IMR-90 (cell line): ENCODE data around the gene CDK5R2. TPM values are rescaled to one million over a fixed set of nuclear protein-coding genes. Genes with fewer than 3 reads are reported as not detected.

ENCODE experiments used
- ATAC-seq: fragments of 200-7000 bp; cut with Tn5 transposase; 2 replicates; pipeline ENCODE4 v1.9.1; 2020; ENCODE audit warnings: low read depth, mild to moderate bottlenecking, moderate library complexity
- BruUV-seq: library from RNA; stranded (reverse); fragments of 400-500 nt; replicated peaks from 2 replicates; lab custom pipeline; 2021; lab: Mats Ljungman, UMichigan
- CTCF ChIA-PET: fragments of 300-600 bp; formaldehyde crosslinking; extraction: SDS; loops from one replicate; lab custom pipeline; 2021; ENCODE audit warnings: antibody characterized with exemption; lab: Yijun Ruan, JAX
- POLR2A ChIA-PET: fragments of 300-600 bp; sonication (Branson Sonifier 250); formaldehyde crosslinking; loops from one replicate; lab custom pipeline; 2022; ENCODE audit warnings: antibody characterized with exemption; ENCODE audit not compliant: unreplicated experiment; lab: Charles Lee
- DNase-seq: peaks from one replicate; pipeline ENCODE4 v3.0.0; 2013
- H2AFZ ChIP-seq: replicated peaks from 2 replicates; pipeline ENCODE3; 2013; ENCODE audit warnings: low read length, mild to moderate bottlenecking; ENCODE audit not compliant: poor library complexity
- H2AK5ac ChIP-seq: 2 replicates; pipeline ENCODE4 v1.6.1; 2013; ENCODE audit warnings: low read depth, low read length, inconsistent platforms
- H2AK9ac ChIP-seq: replicated peaks from 2 replicates; pipeline ENCODE3; 2013; ENCODE audit warnings: mild to moderate bottlenecking, low read depth, low read length, moderate library complexity; ENCODE audit not compliant: poor library complexity
- H2BK120ac ChIP-seq: 2 replicates; pipeline ENCODE4 v1.6.1; 2013; ENCODE audit warnings: low read depth, low read length, inconsistent platforms
- H2BK15ac ChIP-seq: 3 replicates; pipeline ENCODE4 v1.6.1; 2013; ENCODE audit warnings: low read depth, low read length, inconsistent platforms
- H2BK20ac ChIP-seq: 2 replicates; pipeline ENCODE4 v1.6.1; 2013; ENCODE audit warnings: low read depth, mild to moderate bottlenecking, inconsistent platforms, low read length, moderate library complexity
- H2BK5ac ChIP-seq: 2 replicates; pipeline ENCODE4 v1.6.1; 2013; ENCODE audit warnings: mild to moderate bottlenecking, low read depth, low read length, inconsistent platforms; ENCODE audit not compliant: poor library complexity, severe bottlenecking
- H3K14ac ChIP-seq: replicated peaks from 2 replicates; pipeline ENCODE4 v1.6.1; 2013; ENCODE audit warnings: low read depth, low read length, inconsistent platforms
- H3K18ac ChIP-seq: 2 replicates; pipeline ENCODE4 v1.6.1; 2013; ENCODE audit warnings: low read depth, low read length, control low read depth
- H3K23ac ChIP-seq: 2 replicates; pipeline ENCODE4 v1.6.1; 2013; ENCODE audit warnings: low read depth, low read length, inconsistent platforms
- H3K27ac ChIP-seq: 2 replicates; pipeline ENCODE4 v1.5.1; 2013; ENCODE audit warnings: mild to moderate bottlenecking, control low read depth, low read length; ENCODE audit not compliant: insufficient read depth
- H3K27me3 ChIP-seq: 2 replicates; pipeline ENCODE4 v1.6.1; 2013; ENCODE audit warnings: low read length; ENCODE audit not compliant: control insufficient read depth, insufficient read depth
- H3K36me3 ChIP-seq: 2 replicates; pipeline ENCODE4 v1.6.1; 2013; ENCODE audit warnings: low read length, mixed read lengths; ENCODE audit not compliant: control insufficient read depth, insufficient read depth
- H3K4ac ChIP-seq: 2 replicates; pipeline ENCODE4 v1.6.1; 2013; ENCODE audit warnings: low read depth, low read length, inconsistent platforms
- H3K4me1 ChIP-seq: 2 replicates; pipeline ENCODE4 v1.6.1; 2013; ENCODE audit warnings: low read length, mixed read lengths; ENCODE audit not compliant: control insufficient read depth, insufficient read depth
- H3K4me2 ChIP-seq: 2 replicates; pipeline ENCODE4 v1.6.1; 2013; ENCODE audit warnings: low read depth, mild to moderate bottlenecking, control low read depth, low read length, moderate library complexity
- H3K4me3 ChIP-seq: 2 replicates; pipeline ENCODE4 v1.5.1; 2013; ENCODE audit warnings: low read depth, mild to moderate bottlenecking, control low read depth, low read length, moderate library complexity; ENCODE audit not compliant: insufficient read depth
- H3K56ac ChIP-seq: 2 replicates; pipeline ENCODE4 v1.6.1; 2013; ENCODE audit warnings: low read length, inconsistent platforms; ENCODE audit not compliant: insufficient read depth; ENCODE audit errors: extremely low read depth
- H3K79me1 ChIP-seq, 2 experiments: 2 replicates each; pipeline ENCODE4 v1.6.1; 2013; ENCODE audit warnings: low read length in 2 of 2, inconsistent platforms in 1 of 2, low read depth in 1 of 2
- H3K9ac ChIP-seq: 2 replicates; pipeline ENCODE4 v1.6.1; 2013; ENCODE audit warnings: low read depth, low read length, control low read depth
- H3K9me1 ChIP-seq: 2 replicates; pipeline ENCODE4 v1.6.1; 2013; ENCODE audit warnings: low read length, inconsistent platforms; ENCODE audit not compliant: insufficient read depth
- H3K9me3 ChIP-seq: 2 replicates; pipeline ENCODE4 v1.6.1; 2013; ENCODE audit warnings: low read length; ENCODE audit not compliant: control insufficient read depth, insufficient read depth
- H4K20me1 ChIP-seq: 2 replicates; pipeline ENCODE4 v1.6.1; 2013; ENCODE audit warnings: low read length, inconsistent platforms; ENCODE audit not compliant: insufficient read depth
- H4K5ac ChIP-seq: 2 replicates; pipeline ENCODE4 v1.6.1; 2013; ENCODE audit warnings: mild to moderate bottlenecking, low read depth, low read length, control low read depth
- H4K8ac ChIP-seq, 2 experiments: 2 replicates each; pipeline ENCODE4 v1.6.1; 2013; ENCODE audit warnings: low read depth in 2 of 2, low read length in 2 of 2, control low read depth in 1 of 2, inconsistent platforms in 1 of 2
- H4K91ac ChIP-seq: 2 replicates; pipeline ENCODE4 v1.6.1; 2013; ENCODE audit warnings: low read depth, low read length, inconsistent platforms; ENCODE audit not compliant: insufficient read depth
- MXI1 ChIP-seq: IDR thresholded peaks from 2 replicates; pipeline ENCODE4 v1.6.1; 2012; ENCODE audit warnings: low read depth, mild to moderate bottlenecking, low read length, moderate library complexity, borderline replicate concordance
- NFE2L2 ChIP-seq: fragments of 150-350 bp; IDR thresholded peaks from 2 replicates; pipeline ENCODE4 v1.6.1; 2016; ENCODE audit warnings: low read depth, mild to moderate bottlenecking, low read length
- WGBS, 2 experiments: methylation state at CpG; one replicate each; pipeline versions ENCODE4 v1.1.5 to v1.1.7; 2013; ENCODE audit warnings: missing lambda C conversion rate in 2 of 2; ENCODE audit not compliant: insufficient read length in 1 of 2; ENCODE audit errors: extremely low coverage in 2 of 2; 5-methylcytosine and 5-hydroxymethylcytosine counted together
- dilution Hi-C: fragments of 300-500 bp; cut with HindIII; formaldehyde crosslinking; loops from one replicate; pipeline ENCODE4 v1.14.3; 2018; ENCODE audit warnings: low sequenced_read_pairs; ENCODE audit not compliant: unreplicated experiment
- in situ Hi-C: fragments of 300-500 bp; cut with MboI; formaldehyde crosslinking; loops from 3 replicates; pipeline ENCODE4 v1.14.3; 2019; ENCODE audit warnings: low sequenced_read_pairs, inconsistent platforms, mixed read lengths
- intact Hi-C: fragments of 100-400 bp; cut with micrococcal nuclease; formaldehyde crosslinking; loops from 2 replicates; pipeline ENCODE4 v1.10.0; 2022
- polyA plus RNA-seq, 3 experiments: library from polyadenylated mRNA; depleted of rRNA; stranded (reverse); fragments of >200 nt; gene quantifications; 2 replicates each; pipeline ENCODE4 v1.2.3, GENCODE V29; 2012; ENCODE audit warnings: low replicate concordance in 1 of 3
- total RNA-seq: library from RNA; depleted of rRNA; stranded (reverse); fragments of >200 nt; gene quantifications from 2 replicates; pipeline ENCODE4 v1.2.3, GENCODE V29; 2012
- TF ChIP-seq, protein P1 (sequence below): conservative IDR thresholded peaks from 2 replicates; pipeline ENCODE4 v1.5.1; 2012; ENCODE audit warnings: mild to moderate bottlenecking, low read depth, low read length, improper control_type of control experiment
- TF ChIP-seq, protein P2 (sequence below): fragments of 150-350 bp; IDR thresholded peaks from 2 replicates; pipeline ENCODE4 v1.6.1; 2017; ENCODE audit warnings: mild to moderate bottlenecking, antibody characterized with exemption, low read length, low read depth
- TF ChIP-seq, protein P3 (sequence below): fragments of 150-350 bp; IDR thresholded peaks from 2 replicates; pipeline ENCODE4 v1.6.1; 2016; ENCODE audit warnings: low read depth, mild to moderate bottlenecking, low read length, moderate library complexity, borderline replicate concordance

The CDK5R2 gene
- total and polyA plus RNA-seq, 2 of the 4 experiments (the other 2 are of a cell fraction) = not detected

DNA sequence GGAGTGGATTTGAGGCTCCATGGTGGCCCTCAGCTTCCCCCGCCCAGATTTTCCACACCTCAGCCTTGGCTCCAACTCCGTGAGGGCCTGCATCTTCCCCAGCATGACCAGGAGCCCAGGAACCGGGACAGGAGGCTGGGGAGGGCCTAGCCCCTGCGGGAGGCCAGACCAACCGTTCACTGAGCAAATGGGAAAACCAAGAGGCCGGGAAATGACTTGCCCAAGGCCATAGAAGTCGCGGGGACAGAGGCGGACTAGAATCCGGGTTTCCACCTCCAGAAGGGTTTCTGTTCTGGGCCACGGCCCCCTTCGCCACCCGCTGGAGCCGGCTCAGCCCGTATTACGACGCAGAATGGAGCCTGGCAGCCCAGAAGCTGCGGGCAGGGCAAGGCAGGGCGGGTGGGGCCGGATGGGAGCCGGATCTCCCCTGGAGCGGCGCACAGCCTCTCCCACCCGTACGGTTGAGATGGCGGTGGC lies 41.7 kb downstream of the CDK5R2 start:
- dilution Hi-C loops = no loop called here
- Histone ChIP-seq H4K20me1 (no peaks in the 10 kb centered on the region; the same call in 1 of the 2 replicates), H2AFZ (no peak overlapping the region), H2AK5ac (no peak overlapping the region), H2BK15ac (no peak overlapping the region), H3K36me3 (no peaks in the 10 kb centered on the region), H3K4me2 (no peak overlapping the region), H3K9ac (no peak overlapping the region), H4K91ac (no peak overlapping the region), H3K23ac (no peak overlapping the region), H3K79me1 (no peaks in the 10 kb centered on the region), H3K27ac (no peak overlapping the region), H3K4me3 (no peak overlapping the region), H3K27me3 (peaks cover 83% of the 10 kb centered on the region), H2BK20ac (no peak overlapping the region), H4K5ac (no peak overlapping the region), H4K8ac (no peak overlapping the region), H3K4me1 (no peaks in the 10 kb centered on the region), H2BK5ac (no peak overlapping the region), H3K9me1 (no peaks in the 10 kb centered on the region), H3K4ac (no peak overlapping the region), H3K14ac (no peak overlapping the region), H3K56ac (no peak overlapping the region), H3K9me3 (no peaks in the 10 kb centered on the region; the same call in 1 of the 2 replicates), H3K18ac (no peak overlapping the region), H2AK9ac (no peak overlapping the region), H2BK120ac (no peak overlapping the region)
- TF ChIP-seq MXI1 = no peak
- TF ChIP-seq, protein P1, sequence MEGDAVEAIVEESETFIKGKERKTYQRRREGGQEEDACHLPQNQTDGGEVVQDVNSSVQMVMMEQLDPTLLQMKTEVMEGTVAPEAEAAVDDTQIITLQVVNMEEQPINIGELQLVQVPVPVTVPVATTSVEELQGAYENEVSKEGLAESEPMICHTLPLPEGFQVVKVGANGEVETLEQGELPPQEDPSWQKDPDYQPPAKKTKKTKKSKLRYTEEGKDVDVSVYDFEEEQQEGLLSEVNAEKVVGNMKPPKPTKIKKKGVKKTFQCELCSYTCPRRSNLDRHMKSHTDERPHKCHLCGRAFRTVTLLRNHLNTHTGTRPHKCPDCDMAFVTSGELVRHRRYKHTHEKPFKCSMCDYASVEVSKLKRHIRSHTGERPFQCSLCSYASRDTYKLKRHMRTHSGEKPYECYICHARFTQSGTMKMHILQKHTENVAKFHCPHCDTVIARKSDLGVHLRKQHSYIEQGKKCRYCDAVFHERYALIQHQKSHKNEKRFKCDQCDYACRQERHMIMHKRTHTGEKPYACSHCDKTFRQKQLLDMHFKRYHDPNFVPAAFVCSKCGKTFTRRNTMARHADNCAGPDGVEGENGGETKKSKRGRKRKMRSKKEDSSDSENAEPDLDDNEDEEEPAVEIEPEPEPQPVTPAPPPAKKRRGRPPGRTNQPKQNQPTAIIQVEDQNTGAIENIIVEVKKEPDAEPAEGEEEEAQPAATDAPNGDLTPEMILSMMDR = no peak
- TF ChIP-seq, protein P2, sequence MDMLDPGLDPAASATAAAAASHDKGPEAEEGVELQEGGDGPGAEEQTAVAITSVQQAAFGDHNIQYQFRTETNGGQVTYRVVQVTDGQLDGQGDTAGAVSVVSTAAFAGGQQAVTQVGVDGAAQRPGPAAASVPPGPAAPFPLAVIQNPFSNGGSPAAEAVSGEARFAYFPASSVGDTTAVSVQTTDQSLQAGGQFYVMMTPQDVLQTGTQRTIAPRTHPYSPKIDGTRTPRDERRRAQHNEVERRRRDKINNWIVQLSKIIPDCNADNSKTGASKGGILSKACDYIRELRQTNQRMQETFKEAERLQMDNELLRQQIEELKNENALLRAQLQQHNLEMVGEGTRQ = no peak
- no peak for TF ChIP-seq NFE2L2
- TF ChIP-seq, protein P3, sequence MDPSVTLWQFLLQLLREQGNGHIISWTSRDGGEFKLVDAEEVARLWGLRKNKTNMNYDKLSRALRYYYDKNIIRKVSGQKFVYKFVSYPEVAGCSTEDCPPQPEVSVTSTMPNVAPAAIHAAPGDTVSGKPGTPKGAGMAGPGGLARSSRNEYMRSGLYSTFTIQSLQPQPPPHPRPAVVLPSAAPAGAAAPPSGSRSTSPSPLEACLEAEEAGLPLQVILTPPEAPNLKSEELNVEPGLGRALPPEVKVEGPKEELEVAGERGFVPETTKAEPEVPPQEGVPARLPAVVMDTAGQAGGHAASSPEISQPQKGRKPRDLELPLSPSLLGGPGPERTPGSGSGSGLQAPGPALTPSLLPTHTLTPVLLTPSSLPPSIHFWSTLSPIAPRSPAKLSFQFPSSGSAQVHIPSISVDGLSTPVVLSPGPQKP = no peak
- in situ Hi-C loops = no loop called here
- ChIA-PET POLR2A (no interaction called here), CTCF (no interaction called here)
- 7% methylated on average over 13 of the region's 26 CpGs; no CpG with 5 or more reads in 1 of the 2 experiments for WGBS, 2 experiments
- BruUV-seq = no TSS peak
- DNase-seq = no peak
- no peak; the same call in 1 of the 2 replicates for ATAC-seq
- intact Hi-C loops = no loop called here
